Raji (cell line): ENCODE data around the gene KCNIP4.

ENCODE experiments used
- POLR2A ChIP-seq: IDR thresholded peaks from 2 replicates; pipeline ENCODE4 v1.6.1; 2011; ENCODE audit warnings: low read depth, low read length, control low read depth; ENCODE audit not compliant: insufficient read depth

The KCNIP4 gene

DNA sequence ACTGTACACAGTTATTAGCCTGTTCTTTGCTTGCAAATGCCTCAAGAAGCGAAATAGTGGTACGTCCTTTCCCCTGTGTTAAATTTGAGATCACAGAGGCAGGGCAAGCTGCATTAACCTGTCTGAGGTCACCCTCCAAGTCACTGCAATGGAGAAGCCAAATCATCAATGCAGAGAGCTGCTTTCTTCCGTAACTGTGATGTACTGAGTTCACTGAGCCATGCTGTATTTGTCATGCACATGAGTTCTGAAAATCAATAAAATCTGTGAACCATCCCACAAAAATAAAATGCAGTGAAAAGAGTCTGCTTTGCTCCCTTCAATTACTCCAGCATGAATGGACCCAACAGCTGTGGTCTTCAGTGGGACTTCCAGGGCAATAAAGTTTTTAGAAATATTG is 393.5 kb downstream of the KCNIP4 start:
- TF ChIP-seq POLR2A = no peak

- TF ChIP-seq POLR2A = no peak
Measured at GRCh38 chr4:21554500-21554899, 394.1 kb downstream of the KCNIP4 start.

- TF ChIP-seq POLR2A = no peak
Measured at GRCh38 chr4:21554066-21554465, 394.5 kb downstream of the KCNIP4 start.

DNA sequence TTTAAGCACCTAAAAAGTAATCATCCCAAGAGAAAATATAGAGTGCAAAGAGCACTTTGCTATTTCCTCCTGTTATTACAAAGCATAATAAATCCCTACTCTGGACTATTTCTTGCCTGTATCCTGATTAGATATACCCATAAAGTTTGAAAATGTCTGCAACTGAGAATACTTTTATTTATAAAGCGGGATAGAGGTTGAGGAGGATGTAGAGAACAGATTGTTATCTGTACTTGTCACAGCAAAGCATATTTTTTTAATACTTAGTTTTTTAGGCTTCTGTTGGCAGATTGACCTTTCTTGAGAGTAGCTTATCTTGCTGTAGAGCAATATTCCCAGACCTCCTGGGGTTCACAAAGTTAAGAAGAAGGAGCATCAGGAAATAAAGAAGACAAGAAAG is 396.1 kb downstream of the KCNIP4 start:
- TF ChIP-seq POLR2A = no peak

DNA sequence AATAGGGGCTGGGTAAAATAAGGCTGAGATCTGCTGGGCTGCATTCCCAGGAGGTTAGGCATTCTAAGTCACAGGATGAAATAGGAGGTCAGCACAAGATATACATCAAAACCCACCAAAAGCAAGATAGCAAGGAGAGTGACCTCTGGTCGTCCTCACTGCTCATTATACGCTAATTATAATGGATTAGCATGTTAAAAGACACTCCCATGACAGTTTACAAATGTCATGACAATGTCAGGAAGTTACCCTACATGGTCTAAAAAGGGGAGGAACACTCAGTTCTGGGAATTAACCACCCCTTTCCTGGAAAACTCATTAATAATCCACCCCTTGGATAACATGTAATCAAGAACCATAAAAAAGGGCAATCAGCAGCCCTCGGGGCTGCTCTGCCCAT is 403.6 kb downstream of the KCNIP4 start:
- TF ChIP-seq POLR2A = no peak

GRCh38 chr4:21544415-21544814 is 404.2 kb downstream of the KCNIP4 start:
- no peak for TF ChIP-seq POLR2A

- no peak for TF ChIP-seq POLR2A
Measured at GRCh38 chr4:21543514-21543913, 405.1 kb downstream of the KCNIP4 start.

- TF ChIP-seq POLR2A = no peak
Measured at GRCh38 chr4:21535898-21536297, 412.7 kb downstream of the KCNIP4 start.

GRCh38 chr4:21531048-21531447 is 417.5 kb downstream of the KCNIP4 start:
- no peak for TF ChIP-seq POLR2A

- no peak for TF ChIP-seq POLR2A
Measured at GRCh38 chr4:21529214-21529613, 419.4 kb downstream of the KCNIP4 start.

- TF ChIP-seq POLR2A = no peak
Measured at GRCh38 chr4:21522296-21522695, 426.3 kb downstream of the KCNIP4 start.

- no peak for TF ChIP-seq POLR2A
Measured at GRCh38 chr4:21517126-21517859, 431.3 kb downstream of the KCNIP4 start.

DNA sequence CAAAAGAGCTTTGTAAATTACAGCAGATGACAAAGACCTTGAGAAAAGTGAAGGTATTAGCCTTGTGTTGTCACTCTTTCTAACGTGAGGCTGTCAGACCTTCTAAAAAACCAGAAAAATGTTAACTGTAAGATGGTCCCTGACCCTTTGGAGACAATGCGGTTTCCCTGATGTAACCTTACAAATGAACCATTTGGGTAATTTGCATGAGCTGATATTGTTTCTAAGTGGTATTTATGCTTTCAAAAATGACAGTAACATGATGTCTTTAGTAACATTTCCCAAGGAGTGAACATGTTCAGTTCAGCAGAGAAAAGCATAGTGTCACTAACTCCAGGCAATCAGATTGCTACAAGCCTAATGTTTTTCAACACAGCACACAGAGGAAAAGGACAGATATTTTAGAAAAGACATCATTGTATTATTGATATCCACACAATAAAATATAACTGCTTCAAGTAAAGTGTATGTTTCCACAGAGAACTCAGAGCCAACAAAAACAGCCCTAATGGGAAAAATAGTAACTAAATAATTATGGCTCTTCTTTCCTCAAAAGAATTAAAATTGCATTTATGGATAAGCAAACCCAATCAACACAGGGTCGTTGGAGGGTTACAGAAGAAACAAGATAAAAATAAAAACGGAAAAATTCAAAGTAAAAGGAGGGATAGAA is 434.4 kb downstream of the KCNIP4 start:
- no peak for TF ChIP-seq POLR2A

DNA sequence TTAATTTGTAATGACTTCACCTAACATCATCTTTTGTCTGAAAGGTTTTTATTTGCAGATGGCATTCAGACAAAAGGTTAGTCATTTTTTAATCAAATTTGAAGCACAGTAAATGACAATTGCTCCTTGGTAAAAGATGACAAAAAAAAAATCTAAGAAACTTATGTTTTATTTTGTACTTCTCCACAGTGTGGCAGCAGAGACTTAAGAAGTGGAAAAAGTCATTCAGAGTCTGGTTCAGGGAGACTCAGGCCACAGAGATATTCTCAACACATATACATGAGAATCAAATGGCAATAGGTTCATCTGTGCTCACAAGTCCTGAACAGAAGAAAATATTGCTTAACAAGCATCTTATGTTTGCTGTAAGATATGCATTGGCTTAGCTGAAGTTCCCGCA is 436.2 kb downstream of the KCNIP4 start:
- TF ChIP-seq POLR2A = no peak

DNA sequence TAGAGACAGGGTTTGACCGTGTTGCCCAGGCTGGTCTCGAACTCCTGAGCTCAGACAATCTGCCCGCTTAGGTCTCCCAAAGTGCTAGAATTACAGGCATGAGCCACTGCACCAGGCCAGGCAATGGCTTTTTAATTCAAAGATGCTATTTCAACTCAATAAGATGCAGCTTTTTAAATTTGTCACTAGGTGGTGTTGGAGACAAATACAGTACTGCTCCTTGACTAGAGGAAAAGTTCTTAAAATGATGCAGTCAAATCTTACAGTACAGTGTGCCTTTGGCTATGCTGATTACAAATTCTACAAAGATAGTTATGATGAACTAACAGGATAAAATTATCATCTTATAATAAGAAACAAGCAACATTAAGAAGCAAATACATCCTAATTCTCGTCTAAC is 441.1 kb downstream of the KCNIP4 start:
- no peak for TF ChIP-seq POLR2A

DNA sequence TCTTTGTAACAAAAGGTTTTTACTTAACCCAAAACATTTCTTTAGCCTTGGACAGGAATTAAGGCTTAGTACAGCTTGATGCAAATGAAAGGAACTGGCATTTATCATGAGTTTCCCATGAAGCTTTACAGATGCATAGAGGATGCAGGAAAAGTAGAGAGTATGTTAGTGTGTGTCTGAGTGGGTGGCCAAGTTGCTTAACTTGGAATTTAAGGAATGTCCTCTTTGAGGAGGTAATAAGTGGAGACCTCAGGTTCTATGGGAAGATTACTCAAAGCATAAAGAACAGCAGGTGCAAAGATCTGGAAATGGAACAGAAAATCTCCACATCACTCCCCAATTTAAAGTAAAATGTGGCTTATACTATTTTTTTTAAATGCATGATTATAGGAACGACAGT is 457.9 kb downstream of the KCNIP4 start:
- TF ChIP-seq POLR2A = no peak

DNA sequence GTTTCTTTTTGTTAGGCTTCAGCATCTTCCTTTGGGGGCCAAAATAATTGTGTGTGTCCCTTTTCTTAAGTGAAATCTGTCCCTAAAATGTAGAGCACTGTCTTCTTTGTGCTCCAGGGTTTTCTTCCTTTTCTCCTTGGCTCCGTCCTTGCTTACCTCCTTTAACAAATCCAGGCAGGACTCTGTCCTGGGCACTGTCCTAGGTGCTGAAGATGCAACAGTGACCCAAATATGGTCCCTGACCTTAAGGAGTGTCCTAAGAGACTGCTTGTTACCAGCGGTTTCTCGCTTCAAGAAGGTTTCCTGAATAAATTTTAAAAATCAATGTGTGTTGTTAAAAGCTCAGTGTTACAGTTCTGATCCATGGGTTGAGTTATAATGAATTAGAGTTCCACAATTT is 471.8 kb downstream of the KCNIP4 start:
- TF ChIP-seq POLR2A = no peak
